GOT3 (cell line): ENCODE measurements around the gene MAB21L3.
A peak's percentile ranks its signal among the peaks of the same experiment; 100 is the strongest.

Experiments
- DNase-seq: peaks from one replicate; lab custom pipeline; 2025; ENCODE audit warnings: mixed read lengths; lab: John Stamatoyannopoulos, UW

MAB21L3 gene

GRCh38 chr1:116111524-116112021, 374 bp downstream of the MAB21L3 start:
- no peak for DNase-seq

- no peak for DNase-seq
Observed at GRCh38 chr1:116112388-116113140, 1.4 kb downstream of the MAB21L3 start.

GRCh38 chr1:116113615-116114014, 2.4 kb downstream of the MAB21L3 start:
- no peak for DNase-seq

DNA sequence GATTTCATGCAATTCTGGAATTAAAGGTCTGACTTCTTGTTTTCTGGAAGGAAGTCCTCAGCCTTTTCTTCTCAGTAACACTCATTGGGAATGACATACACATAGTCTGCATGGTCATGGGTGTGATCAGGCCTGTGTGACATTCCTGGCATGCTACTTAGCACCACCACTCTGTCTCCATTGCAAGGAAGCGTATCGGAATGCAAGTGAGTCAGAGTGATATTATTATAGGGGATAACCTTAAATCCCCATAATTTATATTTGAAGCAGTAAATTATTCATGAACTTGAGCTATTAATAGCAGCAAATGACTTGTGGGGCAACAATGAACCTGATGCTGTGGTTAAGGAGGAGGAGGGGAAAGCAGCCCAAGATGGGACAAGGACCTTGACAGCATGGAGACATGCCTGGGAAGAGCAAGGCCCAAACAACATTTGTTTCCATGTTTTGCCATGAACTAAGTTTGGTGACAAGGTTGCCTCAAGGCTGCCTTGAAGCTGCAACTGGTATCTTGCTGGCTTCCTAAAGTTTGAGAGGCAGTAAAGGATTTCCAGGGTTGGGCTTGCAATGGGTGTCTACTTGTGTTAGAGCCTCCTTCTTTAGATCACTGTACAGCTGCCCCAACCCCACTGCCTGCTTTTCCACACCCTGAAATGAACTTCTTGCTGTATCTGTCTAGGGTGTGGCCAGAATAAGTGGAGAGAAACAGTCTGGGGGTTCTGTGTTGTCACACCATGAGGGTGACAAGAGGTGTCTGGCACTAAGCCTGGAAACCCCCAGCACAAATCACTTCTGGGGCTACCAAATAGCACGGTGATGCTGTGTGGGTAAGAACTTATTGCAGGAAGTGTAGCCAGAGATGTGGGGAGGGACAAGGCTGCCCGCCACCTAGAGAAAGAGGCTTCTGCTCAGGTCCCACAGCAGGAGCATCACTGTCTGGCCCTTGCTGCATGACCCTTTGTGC, 4.6 kb downstream of the MAB21L3 start:
- no peak for DNase-seq

- no peak for DNase-seq
Observed at GRCh38 chr1:116118471-116118870, 7.3 kb downstream of the MAB21L3 start.

GRCh38 chr1:116119876-116120275, 8.7 kb downstream of the MAB21L3 start:
- no peak for DNase-seq

- peak; percentile 5 for DNase-seq
Observed at GRCh38 chr1:116122955-116123757, 12.0 kb downstream of the MAB21L3 start.

GRCh38 chr1:116123837-116124533, 12.8 kb downstream of the MAB21L3 start:
- DNase-seq: no peak

GRCh38 chr1:116125758-116126157, 14.6 kb downstream of the MAB21L3 start:
- DNase-seq: no peak

DNA sequence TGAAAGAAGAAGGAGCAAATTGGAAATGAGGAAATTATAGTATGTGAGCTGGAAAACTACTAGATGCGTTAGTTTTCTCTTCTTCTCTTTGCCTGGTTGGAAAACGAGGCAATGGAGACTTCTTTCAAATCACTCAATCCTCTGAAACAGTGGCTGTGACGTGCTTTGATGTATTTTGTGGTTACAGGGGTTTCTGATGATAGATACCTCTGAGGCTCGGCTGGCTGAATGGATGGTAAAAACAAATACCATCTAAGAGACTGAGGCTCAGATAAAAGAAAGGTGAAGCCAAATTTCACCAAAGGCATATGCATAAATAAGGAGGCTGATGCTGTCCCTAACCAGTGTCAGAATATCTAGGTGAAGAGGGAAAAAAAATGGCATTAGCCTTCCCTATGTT, 15.1 kb downstream of the MAB21L3 start:
- DNase-seq: no peak

DNA sequence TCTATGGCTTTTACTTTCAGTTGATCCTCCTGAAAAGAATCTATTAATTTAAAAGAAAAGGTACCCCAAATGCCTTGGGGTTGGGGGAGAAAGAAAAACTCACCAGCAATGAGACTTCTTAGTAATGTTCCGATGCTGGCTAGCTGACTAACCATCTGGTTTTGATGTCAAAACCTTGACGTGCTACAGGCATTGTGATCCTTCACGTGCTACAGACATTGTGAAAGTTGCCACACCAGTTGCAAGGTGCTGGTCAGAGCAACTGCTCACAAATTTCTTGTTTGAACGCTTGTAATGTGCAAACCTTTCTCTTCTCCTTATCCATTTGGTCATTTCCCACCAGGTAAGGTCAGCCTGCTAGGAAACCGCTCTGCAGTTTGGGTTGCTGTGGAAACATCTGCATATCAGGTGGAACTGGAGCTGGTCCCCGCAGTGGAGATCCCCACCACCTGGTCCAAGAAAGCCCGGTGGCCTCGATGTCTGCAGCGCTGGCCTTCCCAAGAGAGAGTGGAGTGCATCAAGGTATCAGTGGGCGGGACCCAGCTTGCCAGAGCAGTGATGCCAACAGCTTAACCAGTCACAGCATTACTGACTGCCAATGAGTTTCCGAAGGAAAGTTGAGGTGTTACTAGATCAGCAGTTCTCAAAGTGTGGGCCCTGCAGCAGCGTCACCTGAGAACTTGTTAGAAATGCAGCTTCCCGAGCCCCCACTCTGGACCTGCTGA, 16.1 kb downstream of the MAB21L3 start:
- no peak for DNase-seq

- DNase-seq: no peak
Observed at GRCh38 chr1:116127848-116128540, 16.8 kb downstream of the MAB21L3 start.

- DNase-seq: no peak
Observed at GRCh38 chr1:116128664-116129063, 17.5 kb downstream of the MAB21L3 start.

GRCh38 chr1:116129537-116129936, 18.3 kb downstream of the MAB21L3 start:
- DNase-seq: no peak

DNA sequence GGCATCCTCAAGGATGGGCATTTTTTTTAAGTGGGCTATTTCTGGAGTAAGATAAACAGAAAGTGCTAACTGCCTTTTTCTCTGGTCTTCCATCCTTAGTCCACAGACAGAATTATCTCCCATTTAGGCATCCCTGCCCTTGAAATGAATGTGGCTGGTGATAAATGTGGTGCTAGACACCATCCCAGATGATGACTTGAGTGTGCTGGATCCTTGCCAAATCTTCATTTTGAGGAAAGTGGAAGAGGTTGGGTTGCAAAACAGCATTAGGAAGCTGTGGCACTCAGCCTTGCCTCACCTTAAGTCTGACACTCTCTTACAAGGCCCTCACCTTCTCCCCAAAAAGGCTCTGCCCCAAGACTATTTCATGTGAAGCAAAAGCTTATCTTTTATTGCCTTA, 19.2 kb downstream of the MAB21L3 start:
- no peak for DNase-seq

- no peak for DNase-seq
Observed at GRCh38 chr1:116131170-116131569, 20.0 kb downstream of the MAB21L3 start.

- no peak for DNase-seq
Observed at GRCh38 chr1:116131866-116132605, 20.8 kb downstream of the MAB21L3 start.

DNA sequence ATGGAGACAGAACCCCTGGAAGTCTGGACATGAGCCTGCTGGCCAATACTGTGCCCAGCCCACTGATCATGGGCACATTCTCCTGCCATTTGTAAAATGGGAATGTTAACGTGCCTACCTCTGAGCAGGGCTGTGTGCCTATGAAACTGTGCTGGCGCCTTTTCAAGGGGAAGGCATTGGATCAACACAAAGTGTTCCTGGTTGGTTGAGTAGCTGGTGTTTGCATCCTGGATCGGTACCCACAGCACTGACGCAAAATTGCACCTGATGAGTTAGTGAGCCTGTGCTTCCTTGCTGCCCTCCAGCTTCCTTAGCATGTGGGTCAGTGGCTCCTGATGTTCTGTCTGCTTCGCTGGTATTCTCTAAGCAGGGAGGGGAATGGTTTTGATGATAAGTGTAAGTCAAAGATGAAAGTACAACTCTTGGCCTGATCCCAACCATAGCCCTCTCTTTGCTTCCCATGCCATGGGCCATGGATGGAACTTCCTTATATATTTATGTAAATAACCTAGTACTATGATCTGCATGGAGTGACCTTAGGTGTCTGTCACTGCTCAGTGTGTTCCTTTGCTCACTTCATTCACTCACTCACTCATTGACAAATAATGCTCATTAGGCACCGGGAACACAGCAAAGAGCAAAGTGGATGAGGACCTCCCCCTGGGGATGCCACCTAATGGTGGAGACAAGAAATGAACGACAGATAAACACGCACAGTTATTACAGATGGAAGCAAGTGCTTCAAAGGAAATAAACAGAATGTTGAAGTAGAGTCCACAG, 22.7 kb downstream of the MAB21L3 start:
- DNase-seq: no peak

- no peak for DNase-seq
Observed at GRCh38 chr1:116134476-116134773, 23.2 kb downstream of the MAB21L3 start.
